ENCODE results near the gene METTL14. TPM values are rescaled to one million over a fixed set of nuclear protein-coding genes. Genes with fewer than 3 reads are reported as not detected.

Gene METTL14
- total RNA-seq, 1 donor: 19.0 TPM

- no peak for TF ChIP-seq CTCF (IDR thresholded peaks at IDR 0.05; ENCODE audit: insufficient read depth, low read depth, low read length)
- DNase-seq (ENCODE audit: low read depth): no peak
Observed at GRCh38 chr4:118752551-118752950, 67.4 kb downstream of the METTL14 start.

GRCh38 chr4:118753096-118753495, 67.9 kb downstream of the METTL14 start:
- no peak for TF ChIP-seq CTCF (IDR thresholded peaks at IDR 0.05; ENCODE audit: insufficient read depth, low read depth, low read length)
- no peak overlapping the region for H3K4me3 ChIP-seq (ENCODE audit: low read depth, low read length)
- no peak for DNase-seq (ENCODE audit: low read depth)

More at GRCh38 chr4:118752551-118752950, 67.4 kb downstream of the METTL14 start:
- H3K4me3 ChIP-seq (ENCODE audit: low read depth, low read length): no peak overlapping the region

- DNase-seq (ENCODE audit: low read depth): no peak
- H3K4me3 ChIP-seq (ENCODE audit: low read depth, low read length): no peak overlapping the region
- TF ChIP-seq CTCF (IDR thresholded peaks at IDR 0.05; ENCODE audit: insufficient read depth, low read depth, low read length): no peak
Observed at GRCh38 chr4:118753685-118754084, 68.5 kb downstream of the METTL14 start.

GRCh38 chr4:118754890-118755289, 69.7 kb downstream of the METTL14 start:
- TF ChIP-seq CTCF (IDR thresholded peaks at IDR 0.05; ENCODE audit: insufficient read depth, low read depth, low read length): no peak
- H3K4me3 ChIP-seq (ENCODE audit: low read depth, low read length): no peak overlapping the region
- DNase-seq (ENCODE audit: low read depth): no peak

- no peak overlapping the region for H3K4me3 ChIP-seq (ENCODE audit: low read depth, low read length)
- no peak for TF ChIP-seq CTCF (IDR thresholded peaks at IDR 0.05; ENCODE audit: insufficient read depth, low read depth, low read length)
- DNase-seq (ENCODE audit: low read depth): no peak
Observed at GRCh38 chr4:118755438-118756226, 70.4 kb downstream of the METTL14 start.

- no peak for TF ChIP-seq CTCF (IDR thresholded peaks at IDR 0.05; ENCODE audit: insufficient read depth, low read depth, low read length)
- no peak for DNase-seq (ENCODE audit: low read depth)
- H3K4me3 ChIP-seq (ENCODE audit: low read depth, low read length): no peak overlapping the region
Observed at GRCh38 chr4:118756429-118756828, 71.2 kb downstream of the METTL14 start.

- DNase-seq (ENCODE audit: low read depth): no peak
- no peak for TF ChIP-seq CTCF (IDR thresholded peaks at IDR 0.05; ENCODE audit: insufficient read depth, low read depth, low read length)
- H3K4me3 ChIP-seq (ENCODE audit: low read depth, low read length): no peak overlapping the region
Observed at GRCh38 chr4:118756958-118757357, 71.8 kb downstream of the METTL14 start.

All from fibroblast of villous mesenchyme (primary cell).